Measurements from ENCODE around the gene MLPH. TPM values are rescaled to one million over a fixed set of nuclear protein-coding genes. Genes with fewer than 3 reads are reported as not detected.
A peak's percentile ranks its signal among the peaks of the same experiment; 100 is the strongest.

The MLPH gene
- total and polyA plus RNA-seq, 4 donors = 2.3 to 10.1 (median 3.9) TPM

- 87 to 88% methylated on average over 13 of the region's 13 CpGs for WGBS, 2 donors
- no peaks in the 10 kb centered on the region for H3K9me3 ChIP-seq (ENCODE audit: control insufficient read depth, low read length)
- H3K27ac ChIP-seq (ENCODE audit: low read depth in 1 of 2, low read length in 2 of 2) = peak overlapping the region in 1 of 2 donors; percentile 7
- intact Hi-C loops (cut with DNase I) = loop anchor here (5.0 kb wide), 2 partner anchors 76 to 141 kb away; no protein-coding TSS in a partner anchor
- peaks cover 0 to 2% of the 10 kb centered on the region in 2 donors for H3K4me1 ChIP-seq (ENCODE audit: control insufficient read depth in 1 of 2, insufficient read depth in 2 of 2, low read length in 2 of 2)
- no peak overlapping the region for H3K4me3 ChIP-seq (ENCODE audit: low read length in 2 of 2)
- H3K36me3 ChIP-seq (ENCODE audit: control insufficient read depth in 1 of 2, insufficient read depth in 2 of 2, low read length in 1 of 2) = no peaks in the 10 kb centered on the region
- DNase-seq (peak in 1 of 2 donors; percentile 69), ATAC-seq (ENCODE audit: low FRiP score) (no peak)
- H3K27me3 ChIP-seq (ENCODE audit: control insufficient read depth in 1 of 2, insufficient read depth in 2 of 2, low read length in 1 of 2) = no peaks in the 10 kb centered on the region
These were observed 109.6 kb downstream of the MLPH start for GRCh38 chr2:237596520-237597195.

DNA sequence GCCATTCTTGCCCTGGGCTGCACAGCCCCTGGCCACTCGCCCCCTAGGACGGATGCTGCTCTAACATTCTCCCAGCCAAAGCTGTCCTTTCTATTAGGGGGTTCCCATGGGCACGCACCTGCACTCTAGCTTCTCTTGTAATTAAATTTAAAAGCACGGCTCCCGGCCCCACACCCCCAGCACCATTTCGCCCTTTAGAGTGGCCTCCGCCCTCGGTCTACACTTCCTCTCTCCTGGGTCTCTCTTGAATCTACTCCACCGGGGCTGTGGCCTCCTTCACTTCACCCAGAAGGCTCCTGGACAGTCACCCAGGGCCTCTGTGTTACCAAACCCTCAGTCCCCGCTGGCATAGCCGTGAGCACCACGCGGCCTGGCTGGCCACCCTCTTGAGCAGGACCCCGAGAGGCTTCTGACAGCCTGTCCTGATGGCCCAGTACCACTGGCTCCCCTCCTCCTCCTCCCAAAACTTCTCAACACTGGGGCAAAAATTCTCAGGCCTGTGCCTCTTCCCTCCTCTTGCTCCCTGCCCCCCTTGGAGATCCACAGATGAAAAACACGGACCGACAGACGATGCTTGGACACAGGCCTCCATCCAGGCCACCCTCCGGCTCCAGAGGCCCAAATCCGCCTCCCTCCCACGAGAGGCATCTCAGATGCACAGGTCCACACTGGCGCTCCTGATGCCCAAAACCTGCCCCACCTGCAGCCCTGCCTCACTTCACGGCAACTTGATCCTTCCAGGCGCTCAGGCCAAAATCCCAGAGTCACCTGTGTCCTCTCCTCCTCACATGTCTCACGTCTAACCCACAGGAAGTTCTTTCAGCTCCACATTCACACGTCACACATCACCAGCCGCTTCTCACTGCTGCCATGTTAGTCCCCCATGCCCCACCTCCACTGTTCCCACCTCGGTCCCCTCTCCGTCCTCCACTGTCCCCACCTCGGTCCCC lies 110.4 kb downstream of the MLPH start:
- DNase-seq = peak in 1 of 2 donors; percentile 67
- H3K4me1 ChIP-seq (ENCODE audit: control insufficient read depth in 1 of 2, insufficient read depth in 2 of 2, low read length in 2 of 2) = peaks cover 0 to 2% of the 10 kb centered on the region in 2 donors
- no peak for ATAC-seq (ENCODE audit: low FRiP score)
- intact Hi-C loops (cut with DNase I) = loop anchor here (5.0 kb wide), 2 partner anchors 75 to 140 kb away; no protein-coding TSS in a partner anchor
- no peaks in the 10 kb centered on the region for H3K27me3 ChIP-seq (ENCODE audit: control insufficient read depth in 1 of 2, insufficient read depth in 2 of 2, low read length in 1 of 2)
- no peaks in the 10 kb centered on the region for H3K36me3 ChIP-seq (ENCODE audit: control insufficient read depth in 1 of 2, insufficient read depth in 2 of 2, low read length in 1 of 2)
- WGBS, 2 donors = 94% methylated on average over 29 of the region's 29 CpGs
- no peak overlapping the region for H3K4me3 ChIP-seq (ENCODE audit: low read length in 2 of 2)
- H3K9me3 ChIP-seq (ENCODE audit: control insufficient read depth, low read length) = no peaks in the 10 kb centered on the region
- H3K27ac ChIP-seq (ENCODE audit: low read depth in 1 of 2, low read length in 2 of 2) = peak overlapping the region in 1 of 2 donors; percentile 7

GRCh38 chr2:237598468-237599208 lies 111.6 kb downstream of the MLPH start:
- H3K4me3 ChIP-seq (ENCODE audit: low read length in 2 of 2) = no peak overlapping the region
- 89 to 92% methylated on average over 14 of the region's 14 CpGs for WGBS, 2 donors
- intact Hi-C loops (cut with DNase I) = loop anchor here (5.0 kb wide), 2 partner anchors 74 to 139 kb away; no protein-coding TSS in a partner anchor

DNA sequence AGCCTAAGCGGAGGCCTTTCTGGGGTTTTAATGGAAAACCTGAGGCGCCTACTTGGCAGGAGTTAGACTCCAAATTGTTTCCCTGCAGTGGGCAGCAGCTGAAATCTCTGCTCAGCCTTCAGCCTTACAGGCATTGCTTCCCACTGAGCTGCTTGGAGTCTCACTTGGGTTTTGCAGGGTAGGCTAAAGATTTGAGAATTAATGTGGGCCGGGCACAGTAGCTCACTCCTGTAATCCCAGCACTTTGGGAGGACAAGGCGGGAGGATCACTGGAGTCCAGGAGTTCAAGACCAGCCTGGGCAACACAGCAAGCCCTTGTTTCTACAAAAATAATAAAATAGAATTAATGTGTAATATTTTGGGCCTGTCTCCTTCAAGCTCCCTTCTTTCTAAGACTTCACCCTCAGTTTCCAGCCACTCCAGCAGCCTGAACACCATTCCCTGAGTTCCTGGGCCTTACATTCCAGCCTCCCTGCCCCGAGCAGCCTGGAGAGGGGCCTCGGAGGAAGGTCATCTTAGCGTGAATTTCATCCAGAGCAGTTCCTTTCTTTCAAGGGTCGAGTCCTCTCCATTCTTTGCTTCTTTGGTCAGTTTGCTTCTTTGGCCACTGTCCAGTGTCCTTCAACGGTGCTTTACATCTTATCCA lies 112.5 kb downstream of the MLPH start:
- intact Hi-C loops (cut with DNase I) = loop anchor here (1.0 to 5.0 kb wide), 5 partner anchors 17 to 138 kb away; no protein-coding TSS in a partner anchor

More at GRCh38 chr2:237598468-237599208, 111.6 kb downstream of the MLPH start:
- Histone ChIP-seq H3K9me3 (ENCODE audit: control insufficient read depth, low read length) (no peaks in the 10 kb centered on the region), H3K27me3 (ENCODE audit: control insufficient read depth in 1 of 2, insufficient read depth in 2 of 2, low read length in 1 of 2) (no peaks in the 10 kb centered on the region), H3K36me3 (ENCODE audit: control insufficient read depth in 1 of 2, insufficient read depth in 2 of 2, low read length in 1 of 2) (no peaks in the 10 kb centered on the region), H3K4me1 (ENCODE audit: control insufficient read depth in 1 of 2, insufficient read depth in 2 of 2, low read length in 2 of 2) (peaks cover 0 to 2% of the 10 kb centered on the region in 2 donors), H3K27ac (ENCODE audit: low read depth in 1 of 2, low read length in 2 of 2) (peak overlapping the region in 1 of 2 donors; percentile 14)
- ATAC-seq (ENCODE audit: low FRiP score) (no peak), DNase-seq (peak in 1 of 2 donors; percentile 64)

GRCh38 chr2:237600205-237600846 lies 113.3 kb downstream of the MLPH start:
- no peaks in the 10 kb centered on the region for H3K27me3 ChIP-seq (ENCODE audit: control insufficient read depth in 1 of 2, insufficient read depth in 2 of 2, low read length in 1 of 2)
- H3K4me1 ChIP-seq (ENCODE audit: control insufficient read depth in 1 of 2, insufficient read depth in 2 of 2, low read length in 2 of 2) = peaks cover 0 to 2% of the 10 kb centered on the region in 2 donors
- peak overlapping the region; percentile 6 to 73 for H3K27ac ChIP-seq (ENCODE audit: low read depth in 1 of 2, low read length in 2 of 2)
- H3K9me3 ChIP-seq (ENCODE audit: control insufficient read depth, low read length) = no peaks in the 10 kb centered on the region
- intact Hi-C loops (cut with DNase I) = loop anchor here (1.0 to 5.0 kb wide), 3 partner anchors 16 to 92 kb away; no protein-coding TSS in a partner anchor
- DNase-seq = peak in 1 of 2 donors; percentile 78
- H3K36me3 ChIP-seq (ENCODE audit: control insufficient read depth in 1 of 2, insufficient read depth in 2 of 2, low read length in 1 of 2) = no peaks in the 10 kb centered on the region
- H3K4me3 ChIP-seq (ENCODE audit: low read length in 2 of 2) = no peak overlapping the region
- peak; percentile 82 for ATAC-seq (ENCODE audit: low FRiP score)
- 6% methylated on average over 16 of the region's 16 CpGs for WGBS, 2 donors

More for the DNA sequence above, 112.5 kb downstream of the MLPH start:
- Histone ChIP-seq H3K36me3 (ENCODE audit: control insufficient read depth in 1 of 2, insufficient read depth in 2 of 2, low read length in 1 of 2) (no peaks in the 10 kb centered on the region), H3K4me3 (ENCODE audit: low read length in 2 of 2) (no peak overlapping the region), H3K27me3 (ENCODE audit: control insufficient read depth in 1 of 2, insufficient read depth in 2 of 2, low read length in 1 of 2) (no peaks in the 10 kb centered on the region), H3K4me1 (ENCODE audit: control insufficient read depth in 1 of 2, insufficient read depth in 2 of 2, low read length in 2 of 2) (peaks cover 0 to 2% of the 10 kb centered on the region in 2 donors), H3K9me3 (ENCODE audit: control insufficient read depth, low read length) (no peaks in the 10 kb centered on the region), H3K27ac (ENCODE audit: low read depth in 1 of 2, low read length in 2 of 2) (peak overlapping the region; percentile 71 to 73)
- 47 to 54% methylated on average over 9 of the region's 9 CpGs for WGBS, 2 donors
- ATAC-seq (ENCODE audit: low FRiP score) (no peak), DNase-seq (no peak)

DNA sequence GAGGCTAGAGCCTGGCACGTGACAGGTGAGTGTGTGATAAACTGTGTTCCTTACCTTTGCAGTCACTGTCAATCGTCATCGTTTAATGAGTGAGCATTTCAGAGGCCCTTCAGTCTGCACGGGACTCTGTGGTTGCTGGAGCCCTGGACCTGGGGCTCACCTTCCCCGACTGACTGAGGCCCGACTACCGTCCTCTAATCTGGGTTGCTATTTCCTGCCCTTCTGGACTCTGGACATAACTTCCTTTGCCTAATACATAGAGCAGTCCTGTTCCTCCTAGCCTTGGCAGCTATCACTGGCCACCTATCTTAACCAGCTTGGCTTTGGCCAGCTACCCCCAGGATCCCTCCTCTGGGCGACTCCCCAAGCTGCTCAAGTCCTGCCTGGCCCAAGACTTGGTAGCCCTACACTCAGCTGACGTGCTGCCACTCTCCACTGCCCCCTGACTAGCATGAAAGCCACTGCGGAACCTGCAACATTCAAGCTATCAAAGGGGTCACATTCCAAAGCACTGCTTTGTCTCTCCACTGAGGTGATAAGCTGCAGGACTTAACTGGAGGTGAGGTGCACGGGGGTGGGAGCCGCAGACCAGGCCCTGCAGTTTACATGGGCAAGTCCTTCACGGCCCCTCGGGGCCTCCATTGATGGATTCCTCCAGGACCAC lies 114.5 kb downstream of the MLPH start:
- Histone ChIP-seq H3K4me3 (ENCODE audit: low read length in 2 of 2) (no peak overlapping the region), H3K36me3 (ENCODE audit: control insufficient read depth in 1 of 2, insufficient read depth in 2 of 2, low read length in 1 of 2) (no peaks in the 10 kb centered on the region), H3K27ac (ENCODE audit: low read depth in 1 of 2, low read length in 2 of 2) (peak overlapping the region in 1 of 2 donors; percentile 73), H3K9me3 (ENCODE audit: control insufficient read depth, low read length) (no peaks in the 10 kb centered on the region), H3K4me1 (ENCODE audit: control insufficient read depth in 1 of 2, insufficient read depth in 2 of 2, low read length in 2 of 2) (peaks cover 0 to 2% of the 10 kb centered on the region in 2 donors), H3K27me3 (ENCODE audit: control insufficient read depth in 1 of 2, insufficient read depth in 2 of 2, low read length in 1 of 2) (no peaks in the 10 kb centered on the region)
- no peak for ATAC-seq (ENCODE audit: low FRiP score)
- DNase-seq = peak in 1 of 2 donors; percentile 69
- intact Hi-C loops (cut with DNase I) = loop anchor here (2.0 to 5.0 kb wide), 2 partner anchors 15 to 61 kb away; no protein-coding TSS in a partner anchor
- WGBS, 2 donors = 79 to 85% methylated on average over 14 of the region's 14 CpGs

DNA sequence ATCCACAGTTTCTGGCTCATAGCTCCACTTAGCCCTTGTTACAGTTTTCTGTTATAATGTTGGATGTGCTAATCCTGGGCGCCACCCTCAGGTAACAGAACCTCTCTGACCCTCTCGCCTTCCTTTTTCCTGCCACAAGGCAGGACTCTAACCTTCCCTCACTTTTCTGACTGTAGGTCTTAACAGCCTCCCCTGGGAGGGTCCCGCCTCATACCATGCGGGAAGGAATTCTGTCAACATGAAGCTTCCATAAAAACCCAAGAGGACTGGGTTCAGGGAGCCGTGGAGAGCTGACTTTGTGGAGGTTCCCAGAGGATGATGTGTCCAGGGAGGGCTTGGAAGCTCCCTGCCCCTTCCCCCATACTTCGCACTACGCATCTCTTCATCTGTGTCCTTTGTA lies 115.4 kb downstream of the MLPH start:
- Histone ChIP-seq H3K27ac (ENCODE audit: low read depth in 1 of 2, low read length in 2 of 2) (no peak overlapping the region), H3K4me3 (ENCODE audit: low read length in 2 of 2) (no peak overlapping the region), H3K9me3 (ENCODE audit: control insufficient read depth, low read length) (no peaks in the 10 kb centered on the region), H3K36me3 (ENCODE audit: control insufficient read depth in 1 of 2, insufficient read depth in 2 of 2, low read length in 1 of 2) (no peaks in the 10 kb centered on the region), H3K4me1 (ENCODE audit: control insufficient read depth in 1 of 2, insufficient read depth in 2 of 2, low read length in 2 of 2) (peaks cover 0 to 2% of the 10 kb centered on the region in 2 donors), H3K27me3 (ENCODE audit: control insufficient read depth in 1 of 2, insufficient read depth in 2 of 2, low read length in 1 of 2) (no peaks in the 10 kb centered on the region)
- peak in 1 of 2 donors; percentile 17 for DNase-seq
- intact Hi-C loops (cut with DNase I) = loop anchor here in 1 of 2 donors (5.0 kb wide), 1 partner anchor 60 kb away; no protein-coding TSS in a partner anchor
- no peak for ATAC-seq (ENCODE audit: low FRiP score)
- 93 to 95% methylated on average over 7 of the region's 7 CpGs for WGBS, 2 donors
